Measurements from ENCODE around the gene ACVRL1. TPM values are rescaled to one million over a fixed set of nuclear protein-coding genes. Genes with fewer than 3 reads are reported as not detected.

The ACVRL1 gene
- total and polyA plus RNA-seq, 10 of the 15 experiments (the other 5 are each of a cell fraction or from before 2014, with no cell fraction given): not detected

DNA sequence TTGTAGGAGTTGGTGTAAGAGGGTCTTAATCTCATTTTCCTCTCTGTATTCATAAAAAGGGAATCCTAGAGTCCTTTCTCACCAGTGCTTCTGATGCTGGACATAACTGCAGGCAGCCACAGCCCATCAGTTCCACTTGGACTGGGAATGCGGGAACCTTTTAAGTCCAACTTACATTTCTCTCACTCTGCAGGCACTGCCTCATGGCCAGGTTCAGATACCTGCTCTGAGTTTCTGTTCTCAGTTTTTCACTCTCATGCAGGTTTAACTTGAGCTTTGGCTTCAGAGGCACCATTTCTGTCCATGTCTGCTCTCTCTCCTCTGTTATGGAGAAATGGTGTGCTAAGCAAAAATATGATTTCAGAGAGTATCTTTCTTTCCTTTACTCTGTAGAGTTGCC is 48.4 kb downstream of the ACVRL1 start:
- peaks cover 0 to 9% of the 10 kb centered on the region in 2 experiments; a peak in 2 of 4 replicates for H3K27me3 ChIP-seq (replicated peaks in 1 of 2; ENCODE audit: control insufficient read depth in 2 of 2, insufficient read depth in 2 of 2, low read length in 1 of 2)
- FAIRE-seq (no peak), DNase-seq (ENCODE audit: low read depth, low spot score) (no peak), ATAC-seq (no peak)
- H2AFZ ChIP-seq (ENCODE audit: control insufficient read depth, low read depth, low read length): no peak overlapping the region
- POLR2A ChIA-PET: no interaction called here
- H3K9ac ChIP-seq (ENCODE audit: control insufficient read depth, insufficient read depth, low read length): no peak overlapping the region
- in situ Hi-C loops (cut with MboI) (no loop called here), intact Hi-C loops (cut with micrococcal nuclease; ENCODE audit: unreplicated experiment) (no loop called here)
- H4K20me1 ChIP-seq (ENCODE audit: control insufficient read depth, insufficient read depth): no peaks in the 10 kb centered on the region
- no peak overlapping the region for H3K27ac ChIP-seq (ENCODE audit: control insufficient read depth, insufficient read depth)
- H3K36me3 ChIP-seq (ENCODE audit: control insufficient read depth in 2 of 2, insufficient read depth in 2 of 2, low read length in 1 of 2): no peaks in the 10 kb centered on the region
- H3K4me1 ChIP-seq (ENCODE audit: control insufficient read depth, insufficient read depth, low read length): peaks cover 4% of the 10 kb centered on the region
- BruUV-seq (replicated peaks): no TSS peak
- WGBS (ENCODE audit: insufficient coverage, insufficient replicate concordance, low lambda C conversion rate, missing lambda C conversion rate): 100% methylated on average over 1 of the region's 1 CpG
- no peak for TF ChIP-seq POU2F2 (IDR thresholded peaks at IDR 0.05; ENCODE audit: borderline replicate concordance, low read depth, low read length)
- no peak for TF ChIP-seq BMI1 (IDR thresholded peaks at IDR 0.05; ENCODE audit: borderline replicate concordance)
- TF ChIP-seq, protein P1, sequence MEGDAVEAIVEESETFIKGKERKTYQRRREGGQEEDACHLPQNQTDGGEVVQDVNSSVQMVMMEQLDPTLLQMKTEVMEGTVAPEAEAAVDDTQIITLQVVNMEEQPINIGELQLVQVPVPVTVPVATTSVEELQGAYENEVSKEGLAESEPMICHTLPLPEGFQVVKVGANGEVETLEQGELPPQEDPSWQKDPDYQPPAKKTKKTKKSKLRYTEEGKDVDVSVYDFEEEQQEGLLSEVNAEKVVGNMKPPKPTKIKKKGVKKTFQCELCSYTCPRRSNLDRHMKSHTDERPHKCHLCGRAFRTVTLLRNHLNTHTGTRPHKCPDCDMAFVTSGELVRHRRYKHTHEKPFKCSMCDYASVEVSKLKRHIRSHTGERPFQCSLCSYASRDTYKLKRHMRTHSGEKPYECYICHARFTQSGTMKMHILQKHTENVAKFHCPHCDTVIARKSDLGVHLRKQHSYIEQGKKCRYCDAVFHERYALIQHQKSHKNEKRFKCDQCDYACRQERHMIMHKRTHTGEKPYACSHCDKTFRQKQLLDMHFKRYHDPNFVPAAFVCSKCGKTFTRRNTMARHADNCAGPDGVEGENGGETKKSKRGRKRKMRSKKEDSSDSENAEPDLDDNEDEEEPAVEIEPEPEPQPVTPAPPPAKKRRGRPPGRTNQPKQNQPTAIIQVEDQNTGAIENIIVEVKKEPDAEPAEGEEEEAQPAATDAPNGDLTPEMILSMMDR (IDR thresholded peaks at IDR 0.05 in 2 of 3, conservative IDR thresholded peaks at IDR 0.05 in 1 of 3; ENCODE audit: control insufficient read depth in 2 of 3, extremely low read depth in 1 of 3, insufficient read depth in 1 of 3, low read depth in 3 of 3, low read length in 3 of 3): no peak
- TF ChIP-seq ZNF24 (IDR thresholded peaks at IDR 0.05): no peak
- no peak for TF ChIP-seq ZNF217 (IDR thresholded peaks at IDR 0.05)
- TF ChIP-seq TBL1XR1 (IDR thresholded peaks at IDR 0.05; ENCODE audit: low read depth, low read length): no peak
- TF ChIP-seq ZNF384 (IDR thresholded peaks at IDR 0.05; ENCODE audit: borderline replicate concordance, low read depth, low read length): no peak
- TF ChIP-seq CREB1 (IDR thresholded peaks at IDR 0.05; ENCODE audit: low read depth): no peak
- no peak for TF ChIP-seq RCOR1 (conservative IDR thresholded peaks at IDR 0.05; ENCODE audit: low read depth, low read length)
- TF ChIP-seq GATAD2B (conservative IDR thresholded peaks at IDR 0.05; ENCODE audit: low read depth): no peak
- TF ChIP-seq, protein P2, sequence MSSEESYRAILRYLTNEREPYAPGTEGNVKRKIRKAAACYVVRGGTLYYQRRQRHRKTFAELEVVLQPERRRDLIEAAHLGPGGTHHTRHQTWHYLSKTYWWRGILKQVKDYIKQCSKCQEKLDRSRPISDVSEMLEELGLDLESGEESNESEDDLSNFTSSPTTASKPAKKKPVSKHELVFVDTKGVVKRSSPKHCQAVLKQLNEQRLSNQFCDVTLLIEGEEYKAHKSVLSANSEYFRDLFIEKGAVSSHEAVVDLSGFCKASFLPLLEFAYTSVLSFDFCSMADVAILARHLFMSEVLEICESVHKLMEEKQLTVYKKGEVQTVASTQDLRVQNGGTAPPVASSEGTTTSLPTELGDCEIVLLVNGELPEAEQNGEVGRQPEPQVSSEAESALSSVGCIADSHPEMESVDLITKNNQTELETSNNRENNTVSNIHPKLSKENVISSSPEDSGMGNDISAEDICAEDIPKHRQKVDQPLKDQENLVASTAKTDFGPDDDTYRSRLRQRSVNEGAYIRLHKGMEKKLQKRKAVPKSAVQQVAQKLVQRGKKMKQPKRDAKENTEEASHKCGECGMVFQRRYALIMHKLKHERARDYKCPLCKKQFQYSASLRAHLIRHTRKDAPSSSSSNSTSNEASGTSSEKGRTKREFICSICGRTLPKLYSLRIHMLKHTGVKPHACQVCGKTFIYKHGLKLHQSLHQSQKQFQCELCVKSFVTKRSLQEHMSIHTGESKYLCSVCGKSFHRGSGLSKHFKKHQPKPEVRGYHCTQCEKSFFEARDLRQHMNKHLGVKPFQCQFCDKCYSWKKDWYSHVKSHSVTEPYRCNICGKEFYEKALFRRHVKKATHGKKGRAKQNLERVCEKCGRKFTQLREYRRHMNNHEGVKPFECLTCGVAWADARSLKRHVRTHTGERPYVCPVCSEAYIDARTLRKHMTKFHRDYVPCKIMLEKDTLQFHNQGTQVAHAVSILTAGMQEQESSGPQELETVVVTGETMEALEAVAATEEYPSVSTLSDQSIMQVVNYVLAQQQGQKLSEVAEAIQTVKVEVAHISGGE (CRISPR knock-in tag; IDR thresholded peaks at IDR 0.05): no peak
- no peak for TF ChIP-seq SIX5 (IDR thresholded peaks at IDR 0.05; ENCODE audit: low read depth, low read length, severe bottlenecking)
- TF ChIP-seq, protein P3, sequence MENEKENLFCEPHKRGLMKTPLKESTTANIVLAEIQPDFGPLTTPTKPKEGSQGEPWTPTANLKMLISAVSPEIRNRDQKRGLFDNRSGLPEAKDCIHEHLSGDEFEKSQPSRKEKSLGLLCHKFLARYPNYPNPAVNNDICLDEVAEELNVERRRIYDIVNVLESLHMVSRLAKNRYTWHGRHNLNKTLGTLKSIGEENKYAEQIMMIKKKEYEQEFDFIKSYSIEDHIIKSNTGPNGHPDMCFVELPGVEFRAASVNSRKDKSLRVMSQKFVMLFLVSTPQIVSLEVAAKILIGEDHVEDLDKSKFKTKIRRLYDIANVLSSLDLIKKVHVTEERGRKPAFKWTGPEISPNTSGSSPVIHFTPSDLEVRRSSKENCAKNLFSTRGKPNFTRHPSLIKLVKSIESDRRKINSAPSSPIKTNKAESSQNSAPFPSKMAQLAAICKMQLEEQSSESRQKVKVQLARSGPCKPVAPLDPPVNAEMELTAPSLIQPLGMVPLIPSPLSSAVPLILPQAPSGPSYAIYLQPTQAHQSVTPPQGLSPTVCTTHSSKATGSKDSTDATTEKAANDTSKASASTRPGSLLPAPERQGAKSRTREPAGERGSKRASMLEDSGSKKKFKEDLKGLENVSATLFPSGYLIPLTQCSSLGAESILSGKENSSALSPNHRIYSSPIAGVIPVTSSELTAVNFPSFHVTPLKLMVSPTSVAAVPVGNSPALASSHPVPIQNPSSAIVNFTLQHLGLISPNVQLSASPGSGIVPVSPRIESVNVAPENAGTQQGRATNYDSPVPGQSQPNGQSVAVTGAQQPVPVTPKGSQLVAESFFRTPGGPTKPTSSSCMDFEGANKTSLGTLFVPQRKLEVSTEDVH (IDR thresholded peaks at IDR 0.05; ENCODE audit: low read depth, partially characterized antibody): no peak
- no peak for TF ChIP-seq POLR2AphosphoS5 (IDR thresholded peaks at IDR 0.05; ENCODE audit: low read length)
- TF ChIP-seq TAF1 (IDR thresholded peaks at IDR 0.05; ENCODE audit: borderline replicate concordance, low read depth, low read length): no peak
- TF ChIP-seq, protein P4, sequence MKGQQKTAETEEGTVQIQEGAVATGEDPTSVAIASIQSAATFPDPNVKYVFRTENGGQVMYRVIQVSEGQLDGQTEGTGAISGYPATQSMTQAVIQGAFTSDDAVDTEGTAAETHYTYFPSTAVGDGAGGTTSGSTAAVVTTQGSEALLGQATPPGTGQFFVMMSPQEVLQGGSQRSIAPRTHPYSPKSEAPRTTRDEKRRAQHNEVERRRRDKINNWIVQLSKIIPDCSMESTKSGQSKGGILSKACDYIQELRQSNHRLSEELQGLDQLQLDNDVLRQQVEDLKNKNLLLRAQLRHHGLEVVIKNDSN (IDR thresholded peaks at IDR 0.05; ENCODE audit: borderline replicate concordance, extremely low read length, insufficient read depth, low read depth, low read length): no peak
- CTCF ChIA-PET: interaction anchor here (0.6 to 1.4 kb wide), 4 partner anchors 28 to 167 kb away, joined by 3 to 4 read pairs (median 3); no protein-coding TSS in a partner anchor
- H3K79me2 ChIP-seq (ENCODE audit: control insufficient read depth, insufficient read depth, low read length): no peaks in the 10 kb centered on the region
- H3K4me2 ChIP-seq (ENCODE audit: control insufficient read depth, insufficient read depth): no peak overlapping the region
- SMC1A ChIA-PET (ENCODE audit: uncharacterized antibody, unreplicated experiment): interaction anchor here (1.1 kb wide), 1 partner anchor 69 kb away, joined by 3 read pairs; no protein-coding TSS in a partner anchor
- no peaks in the 10 kb centered on the region; the same call in 2 of the 3 replicates for H3K9me3 ChIP-seq (replicated peaks; ENCODE audit: control insufficient read depth, insufficient read depth, low read length)
- RAD21 ChIA-PET (ENCODE audit: unreplicated experiment): no interaction called here
- H3K4me3 ChIP-seq: no peak overlapping the region

Measured in GM12878 (cell line).